SK-N-SH (cell line): ENCODE results near the gene ZNF227. TPM values are rescaled to one million over a fixed set of nuclear protein-coding genes. Genes with fewer than 3 reads are reported as not detected.
A peak's percentile ranks its signal among the peaks of the same experiment; 100 is the strongest.

Experiments used
- CHD2 ChIP-seq: fragments of 150-350 bp; IDR thresholded peaks from 2 replicates; pipeline ENCODE4 v1.6.1; 2018; ENCODE audit warnings: low read length; ENCODE audit not compliant: partially characterized antibody
- ELF1 ChIP-seq: IDR thresholded peaks from 2 replicates; pipeline ENCODE4 v1.4.0; 2012
- EP300 ChIP-seq, 2 experiments: IDR thresholded peaks; 2 replicates each; pipeline versions ENCODE4 v1.4.0 to v1.6.1; 2012; ENCODE audit warnings: borderline replicate concordance in 1 of 2, low read depth in 1 of 2, low read length in 1 of 2
- EZH2phosphoT487 ChIP-seq: fragments of 200-600 bp; sonication (generic); IDR thresholded peaks from 2 replicates; pipeline ENCODE4 v1.6.1; 2017; ENCODE audit warnings: low read depth, mixed run types, mild to moderate bottlenecking, antibody characterized with exemption, moderate library complexity, borderline replicate concordance
- FOSL2 ChIP-seq: IDR thresholded peaks from 2 replicates; pipeline ENCODE4 v1.4.0; 2012; ENCODE audit warnings: low read depth, mild to moderate bottlenecking, moderate library complexity, borderline replicate concordance
- FOXJ3 ChIP-seq: sonication (generic); formaldehyde crosslinking; IDR thresholded peaks from 2 replicates; pipeline ENCODE4 v1.5.1; 2020; ENCODE audit warnings: mild to moderate bottlenecking, missing genetic modification reagents
- FOXM1 ChIP-seq: IDR thresholded peaks from 2 replicates; pipeline ENCODE4 v1.4.0; 2012; ENCODE audit warnings: low read depth, mild to moderate bottlenecking
- GATA2 ChIP-seq: sonication (generic); formaldehyde crosslinking; IDR thresholded peaks from 2 replicates; pipeline ENCODE4 v1.5.0; 2020; ENCODE audit warnings: mild to moderate bottlenecking, missing genetic modification reagents
- JUND ChIP-seq: IDR thresholded peaks from 2 replicates; pipeline ENCODE4 v1.4.0; 2012
- MEF2A ChIP-seq: IDR thresholded peaks from 2 replicates; pipeline ENCODE4 v1.4.0; 2012; ENCODE audit warnings: low read depth, borderline replicate concordance
- MXI1 ChIP-seq: IDR thresholded peaks from 2 replicates; pipeline ENCODE4 v1.6.1; 2012; ENCODE audit warnings: mild to moderate bottlenecking, low read depth, low read length, improper control_type of control experiment
- NRF1 ChIP-seq: IDR thresholded peaks from 2 replicates; pipeline ENCODE4 v1.6.1; 2012; ENCODE audit warnings: low read depth, mild to moderate bottlenecking, low read length
- POLR2AphosphoS5 ChIP-seq: IDR thresholded peaks from 2 replicates; pipeline ENCODE4 v1.6.1; 2012; ENCODE audit warnings: low read depth, low read length
- RAD21 ChIP-seq: IDR thresholded peaks from 2 replicates; pipeline ENCODE4 v1.6.1; 2012; ENCODE audit warnings: mild to moderate bottlenecking, low read length
- RCOR1 ChIP-seq: fragments of 150-350 bp; IDR thresholded peaks from 2 replicates; pipeline ENCODE4 v1.6.1; 2017; ENCODE audit warnings: antibody characterized with exemption, low read length
- RXRA ChIP-seq: IDR thresholded peaks from 2 replicates; pipeline ENCODE4 v1.4.0; 2012; ENCODE audit warnings: low read depth, mild to moderate bottlenecking, borderline replicate concordance
- SMC3 ChIP-seq: IDR thresholded peaks from 2 replicates; pipeline ENCODE4 v1.6.1; 2012; ENCODE audit warnings: low read depth, low read length, improper control_type of control experiment
- TAF1 ChIP-seq: IDR thresholded peaks from 2 replicates; pipeline ENCODE4 v1.6.1; 2012; ENCODE audit warnings: low read depth, mild to moderate bottlenecking, low read length, moderate library complexity, borderline replicate concordance
- TCF12 ChIP-seq: IDR thresholded peaks from 2 replicates; pipeline ENCODE4 v1.4.0; 2012
- TEAD4 ChIP-seq: IDR thresholded peaks from 2 replicates; pipeline ENCODE4 v1.4.0; 2012; ENCODE audit warnings: mild to moderate bottlenecking, borderline replicate concordance; ENCODE audit not compliant: insufficient read depth
- polyA plus RNA-seq, 3 experiments: library from polyadenylated mRNA; depleted of rRNA; stranded (reverse); fragments of >200 nt; gene quantifications; 2 replicates each; pipeline ENCODE4 v1.2.3, GENCODE V29; 2012
- TF ChIP-seq, protein P1 (sequence below): fragments of 200-600 bp; sonication (generic); IDR thresholded peaks from 2 replicates; pipeline ENCODE4 v1.6.1; 2017; ENCODE audit warnings: antibody characterized with exemption, mild to moderate bottlenecking, moderate library complexity
- TF ChIP-seq, protein P2 (sequence below): IDR thresholded peaks from 2 replicates; pipeline ENCODE4 v1.4.0; 2012; ENCODE audit warnings: low read depth, borderline replicate concordance
- TF ChIP-seq, protein P3 (sequence below): IDR thresholded peaks from 2 replicates; pipeline ENCODE4 v1.4.0; 2012; ENCODE audit warnings: low read depth, borderline replicate concordance
- TF ChIP-seq, protein P4 (sequence below): IDR thresholded peaks from 2 replicates; pipeline ENCODE4; 2012

The ZNF227 gene
- polyA plus RNA-seq, 1 of the 3 experiments (the other 2 are of a cell fraction) = 8.3 TPM

DNA sequence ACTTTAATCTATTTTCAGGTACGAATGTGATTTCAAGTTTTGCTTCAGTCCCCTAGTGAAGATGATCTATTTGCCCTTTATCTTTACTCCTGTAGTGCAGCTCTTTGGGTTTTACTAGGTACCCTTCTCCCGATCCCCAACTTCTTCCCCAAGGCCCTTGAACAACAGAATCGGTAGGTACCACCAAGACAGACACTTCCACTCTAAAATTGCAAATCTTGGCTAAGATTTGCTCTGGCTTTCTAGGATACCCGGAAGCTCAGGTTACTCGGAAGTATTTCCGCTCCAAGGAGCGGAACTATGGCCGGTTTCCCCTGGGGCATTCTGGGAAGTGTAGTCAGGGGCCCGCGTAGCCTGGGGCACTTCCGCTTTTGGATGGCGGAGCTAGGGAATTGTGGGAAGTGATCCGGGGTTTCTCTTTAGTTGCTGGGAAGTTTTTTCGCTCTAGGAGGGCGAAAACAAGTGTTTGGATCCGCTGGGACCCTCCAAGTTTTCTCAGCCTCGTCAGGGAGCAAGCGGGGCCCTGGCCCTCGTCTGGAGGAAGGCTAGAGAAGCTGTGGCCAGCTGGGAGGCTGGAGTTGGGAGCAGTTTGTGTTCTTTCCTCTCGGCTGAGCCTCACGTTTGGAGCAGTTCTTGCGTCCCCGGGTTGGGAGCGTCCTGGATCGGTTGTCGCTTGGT lies 5.1 kb upstream of the ZNF227 start (continued):
- TF ChIP-seq EZH2phosphoT487 (no peak), MXI1 (peak; percentile 73; the same call in 1 of the 2 replicates), FOSL2 (no peak), EP300 (IDR thresholded peaks at IDR 0.05; ENCODE audit: borderline replicate concordance in 1 of 2, low read depth in 1 of 2, low read length in 1 of 2) (no peak; a peak in 1 of 4 replicates), RXRA (peak; percentile 21; the same call in 1 of the 2 replicates), POLR2AphosphoS5 (peak; percentile 92), RCOR1 (no peak; the same call in 1 of the 2 replicates), TAF1 (peak; percentile 77), TCF12 (peak; percentile 15; the same call in 1 of the 2 replicates), FOXJ3 (CRISPR knock-in tag) (no peak), RAD21 (no peak), TEAD4 (no peak), NRF1 (no peak), FOXM1 (no peak), GATA2 (CRISPR knock-in tag) (no peak), SMC3 (no peak), ELF1 (peak; percentile 99), CHD2 (peak; percentile 78), MEF2A (no peak), JUND (no peak)
- TF ChIP-seq, protein P1, sequence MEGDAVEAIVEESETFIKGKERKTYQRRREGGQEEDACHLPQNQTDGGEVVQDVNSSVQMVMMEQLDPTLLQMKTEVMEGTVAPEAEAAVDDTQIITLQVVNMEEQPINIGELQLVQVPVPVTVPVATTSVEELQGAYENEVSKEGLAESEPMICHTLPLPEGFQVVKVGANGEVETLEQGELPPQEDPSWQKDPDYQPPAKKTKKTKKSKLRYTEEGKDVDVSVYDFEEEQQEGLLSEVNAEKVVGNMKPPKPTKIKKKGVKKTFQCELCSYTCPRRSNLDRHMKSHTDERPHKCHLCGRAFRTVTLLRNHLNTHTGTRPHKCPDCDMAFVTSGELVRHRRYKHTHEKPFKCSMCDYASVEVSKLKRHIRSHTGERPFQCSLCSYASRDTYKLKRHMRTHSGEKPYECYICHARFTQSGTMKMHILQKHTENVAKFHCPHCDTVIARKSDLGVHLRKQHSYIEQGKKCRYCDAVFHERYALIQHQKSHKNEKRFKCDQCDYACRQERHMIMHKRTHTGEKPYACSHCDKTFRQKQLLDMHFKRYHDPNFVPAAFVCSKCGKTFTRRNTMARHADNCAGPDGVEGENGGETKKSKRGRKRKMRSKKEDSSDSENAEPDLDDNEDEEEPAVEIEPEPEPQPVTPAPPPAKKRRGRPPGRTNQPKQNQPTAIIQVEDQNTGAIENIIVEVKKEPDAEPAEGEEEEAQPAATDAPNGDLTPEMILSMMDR = no peak
- TF ChIP-seq, protein P2, sequence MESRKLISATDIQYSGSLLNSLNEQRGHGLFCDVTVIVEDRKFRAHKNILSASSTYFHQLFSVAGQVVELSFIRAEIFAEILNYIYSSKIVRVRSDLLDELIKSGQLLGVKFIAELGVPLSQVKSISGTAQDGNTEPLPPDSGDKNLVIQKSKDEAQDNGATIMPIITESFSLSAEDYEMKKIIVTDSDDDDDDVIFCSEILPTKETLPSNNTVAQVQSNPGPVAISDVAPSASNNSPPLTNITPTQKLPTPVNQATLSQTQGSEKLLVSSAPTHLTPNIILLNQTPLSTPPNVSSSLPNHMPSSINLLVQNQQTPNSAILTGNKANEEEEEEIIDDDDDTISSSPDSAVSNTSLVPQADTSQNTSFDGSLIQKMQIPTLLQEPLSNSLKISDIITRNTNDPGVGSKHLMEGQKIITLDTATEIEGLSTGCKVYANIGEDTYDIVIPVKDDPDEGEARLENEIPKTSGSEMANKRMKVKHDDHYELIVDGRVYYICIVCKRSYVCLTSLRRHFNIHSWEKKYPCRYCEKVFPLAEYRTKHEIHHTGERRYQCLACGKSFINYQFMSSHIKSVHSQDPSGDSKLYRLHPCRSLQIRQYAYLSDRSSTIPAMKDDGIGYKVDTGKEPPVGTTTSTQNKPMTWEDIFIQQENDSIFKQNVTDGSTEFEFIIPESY = no peak
- TF ChIP-seq, protein P3, sequence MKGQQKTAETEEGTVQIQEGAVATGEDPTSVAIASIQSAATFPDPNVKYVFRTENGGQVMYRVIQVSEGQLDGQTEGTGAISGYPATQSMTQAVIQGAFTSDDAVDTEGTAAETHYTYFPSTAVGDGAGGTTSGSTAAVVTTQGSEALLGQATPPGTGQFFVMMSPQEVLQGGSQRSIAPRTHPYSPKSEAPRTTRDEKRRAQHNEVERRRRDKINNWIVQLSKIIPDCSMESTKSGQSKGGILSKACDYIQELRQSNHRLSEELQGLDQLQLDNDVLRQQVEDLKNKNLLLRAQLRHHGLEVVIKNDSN = no peak
- TF ChIP-seq, protein P4, sequence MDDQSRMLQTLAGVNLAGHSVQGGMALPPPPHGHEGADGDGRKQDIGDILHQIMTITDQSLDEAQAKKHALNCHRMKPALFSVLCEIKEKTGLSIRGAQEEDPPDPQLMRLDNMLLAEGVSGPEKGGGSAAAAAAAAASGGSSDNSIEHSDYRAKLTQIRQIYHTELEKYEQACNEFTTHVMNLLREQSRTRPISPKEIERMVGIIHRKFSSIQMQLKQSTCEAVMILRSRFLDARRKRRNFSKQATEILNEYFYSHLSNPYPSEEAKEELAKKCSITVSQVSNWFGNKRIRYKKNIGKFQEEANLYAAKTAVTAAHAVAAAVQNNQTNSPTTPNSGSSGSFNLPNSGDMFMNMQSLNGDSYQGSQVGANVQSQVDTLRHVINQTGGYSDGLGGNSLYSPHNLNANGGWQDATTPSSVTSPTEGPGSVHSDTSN = no peak
